A673 (cell line): Measurements from ENCODE around the gene SPIC.

ENCODE experiments used
- CTCF ChIP-seq: fragments of 300-800, 200-600 bp; sonication (generic); conservative IDR thresholded peaks from 2 replicates; pipeline ENCODE4 v1.5.1; 2017; ENCODE audit warnings: low read depth, mild to moderate bottlenecking, antibody characterized with exemption, low read length, moderate library complexity, mixed read lengths
- EZH2 ChIP-seq: fragments of 200-600 bp; sonication (generic); IDR thresholded peaks from 2 replicates; pipeline ENCODE4 v1.6.1; 2017; ENCODE audit warnings: borderline replicate concordance, low read depth, mild to moderate bottlenecking, mixed read lengths, antibody characterized with exemption, low read length; ENCODE audit not compliant: poor library complexity, severe bottlenecking

GRCh38 chr12:101501410-101501995 is 26.4 kb downstream of the SPIC start:
- TF ChIP-seq CTCF (no peak), EZH2 (no peak)
